ENCODE measurements around the gene ITGB1. TPM values are rescaled to one million over a fixed set of nuclear protein-coding genes. Genes with fewer than 3 reads are reported as not detected.
"Not testable (repeated sequence)": the region's sequence is repeated elsewhere in the genome, so short reads cannot be mapped to it uniquely, and the experiment has no call there.

The ITGB1 gene
- total RNA-seq, 1 donor from 2014 or later, result 458 TPM

DNA sequence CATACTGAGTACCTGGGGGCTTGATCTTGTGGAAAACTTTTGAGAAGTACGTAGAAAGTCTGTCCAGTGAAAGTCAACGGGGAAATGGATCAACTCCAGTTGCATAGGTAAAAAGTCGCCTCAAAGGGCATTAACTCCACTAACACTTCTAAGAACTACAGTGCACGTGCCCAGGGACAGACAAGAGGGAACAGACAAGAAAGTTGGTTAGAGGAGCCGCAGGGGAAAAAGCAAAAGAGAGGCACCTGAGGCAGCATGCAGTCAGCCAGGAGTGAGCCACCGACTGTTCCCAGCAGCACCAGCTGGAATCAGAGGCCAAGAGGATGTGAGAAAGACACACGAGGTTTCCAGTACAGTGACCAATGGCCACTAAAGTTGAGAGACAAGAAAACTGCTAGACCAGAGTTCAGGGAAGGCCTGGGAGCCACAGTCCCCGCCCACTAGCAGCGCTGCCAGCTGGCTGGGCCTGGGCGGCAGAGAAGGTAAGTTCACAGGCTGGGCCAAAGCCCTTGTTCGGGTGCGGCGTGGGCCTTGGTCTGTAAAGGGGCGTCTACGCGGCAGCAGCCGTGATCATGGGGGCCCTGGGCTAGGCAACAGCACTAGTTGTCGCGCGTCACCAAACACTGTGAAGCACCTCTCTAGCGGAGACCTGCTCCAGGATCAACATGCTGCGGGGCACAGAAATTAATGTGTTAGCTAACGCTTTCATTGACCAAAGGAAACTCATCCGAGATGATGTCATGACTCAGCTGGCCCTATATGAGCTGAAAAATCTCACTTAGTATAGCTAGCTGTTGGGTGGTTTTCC lies 14.0 kb downstream of the ITGB1 start:
- ATAC-seq (ENCODE audit: poor library complexity), result peak; percentile 14
- intact Hi-C loops (cut with DNase I), result no loop called here
- DNase-seq, result peak; percentile 56

DNA sequence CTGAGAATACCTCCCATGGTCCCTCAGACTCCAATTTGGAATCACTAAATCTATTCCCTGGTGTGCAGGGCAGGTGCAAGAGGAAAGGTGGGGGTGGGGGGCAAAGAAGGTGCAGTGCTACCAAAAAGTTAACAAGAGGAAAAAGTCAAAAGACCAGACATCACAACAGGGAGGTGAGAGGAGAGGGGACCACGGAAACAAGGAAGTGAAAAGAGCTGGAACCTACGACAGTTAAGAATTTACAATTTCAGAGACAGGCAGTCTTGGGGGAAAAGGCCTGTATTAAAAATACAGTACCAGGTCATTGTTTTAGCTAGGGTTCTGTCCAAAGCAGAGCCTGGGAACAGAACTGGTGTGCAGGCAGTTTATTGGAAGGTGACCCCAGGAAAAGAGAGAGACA lies 14.6 kb downstream of the ITGB1 start:
- intact Hi-C loops (cut with DNase I), result no loop called here
- ATAC-seq (ENCODE audit: poor library complexity) (no peak), DNase-seq (no peak)

- DNase-seq (no peak), ATAC-seq (ENCODE audit: poor library complexity) (no peak)
- intact Hi-C loops (cut with DNase I), result no loop called here
These were observed 15.9 kb downstream of the ITGB1 start for GRCh38 chr10:32942081-32942480.

GRCh38 chr10:32941357-32941756 lies 16.7 kb downstream of the ITGB1 start:
- intact Hi-C loops (cut with DNase I), result no loop called here
- no peak for DNase-seq
- ATAC-seq (ENCODE audit: poor library complexity), result peak; percentile 60

GRCh38 chr10:32940321-32941301 lies 17.4 kb downstream of the ITGB1 start:
- intact Hi-C loops (cut with DNase I), result no loop called here
- ATAC-seq (ENCODE audit: poor library complexity), result no peak
- DNase-seq, result no peak

- DNase-seq (no peak), ATAC-seq (ENCODE audit: poor library complexity) (no peak)
- intact Hi-C loops (cut with DNase I), result no loop called here
These were observed 18.5 kb downstream of the ITGB1 start for GRCh38 chr10:32939296-32940111.

- peak; percentile 52 for DNase-seq
- ATAC-seq (ENCODE audit: poor library complexity), result peak; percentile 62
- intact Hi-C loops (cut with DNase I), result no loop called here
These were observed 19.4 kb downstream of the ITGB1 start for GRCh38 chr10:32938554-32939061.

DNA sequence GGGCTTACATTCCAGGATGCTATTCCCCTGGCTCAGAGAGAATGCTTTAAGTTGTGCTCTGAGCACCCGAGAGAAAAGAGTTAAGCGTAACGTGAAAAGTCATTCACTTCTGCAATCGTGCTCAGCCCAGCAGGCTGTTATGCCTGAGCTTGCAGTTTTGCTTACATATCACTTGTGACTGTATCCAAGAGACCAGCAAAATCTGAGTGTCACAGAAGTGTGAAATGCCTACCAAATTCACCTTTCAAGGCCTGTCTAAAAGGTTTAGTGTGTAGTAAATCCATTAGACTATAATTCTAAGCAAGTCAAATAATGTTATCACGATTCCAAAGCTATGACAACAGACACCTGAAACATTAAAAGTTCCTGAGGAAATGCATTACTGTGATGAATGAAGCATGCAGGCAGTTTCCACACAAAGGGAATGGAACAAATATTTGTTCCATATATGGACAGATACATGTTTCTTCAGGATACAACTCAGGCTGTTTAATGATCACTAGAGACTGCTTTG lies 20.1 kb downstream of the ITGB1 start:
- ATAC-seq (ENCODE audit: poor library complexity) (peak; percentile 70), DNase-seq (no peak)
- intact Hi-C loops (cut with DNase I), result no loop called here

- intact Hi-C loops (cut with DNase I), result no loop called here
- no peak for ATAC-seq (ENCODE audit: poor library complexity)
These were observed 25.8 kb downstream of the ITGB1 start for GRCh38 chr10:32932225-32932729.

DNA sequence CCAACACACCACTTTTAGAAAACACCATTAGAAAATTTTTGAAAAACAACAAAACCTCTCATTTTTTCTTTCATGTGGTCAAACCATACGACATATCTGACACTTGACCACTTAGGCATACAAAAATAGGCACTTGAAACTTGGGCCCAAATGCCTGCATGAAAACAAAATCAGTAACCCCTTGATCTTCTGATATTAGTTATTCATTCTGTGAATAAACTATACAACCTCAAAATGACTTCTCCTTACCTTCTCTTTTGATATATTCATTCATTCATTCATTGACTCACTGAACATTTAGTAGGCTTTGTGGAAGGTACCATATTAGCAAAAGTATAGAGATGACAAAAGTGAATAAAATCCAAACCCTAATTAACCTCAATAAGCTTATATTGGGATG lies 26.4 kb downstream of the ITGB1 start:
- intact Hi-C loops (cut with DNase I), result no loop called here
- ATAC-seq (ENCODE audit: poor library complexity), result no peak
- DNase-seq, result no peak

More at GRCh38 chr10:32932225-32932729, 25.8 kb downstream of the ITGB1 start:
- no peak for DNase-seq

DNA sequence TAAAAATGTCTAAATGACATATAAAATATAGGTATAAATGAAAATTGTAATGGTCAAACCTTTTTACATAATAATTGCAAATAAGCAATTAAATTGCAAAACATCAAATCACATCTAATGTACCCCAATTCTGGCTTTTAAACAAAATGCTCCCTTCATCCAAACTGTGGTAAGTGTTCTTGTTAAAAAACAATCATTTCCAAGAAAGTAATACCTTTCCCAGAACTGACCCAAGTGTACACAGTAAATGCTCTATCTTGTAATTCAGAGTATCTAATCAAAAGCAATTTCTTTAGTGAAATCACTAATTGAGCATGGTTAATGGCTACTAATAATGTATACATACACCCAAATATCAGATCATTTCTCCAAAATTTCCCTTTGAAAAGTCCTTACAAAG lies 28.0 kb downstream of the ITGB1 start:
- intact Hi-C loops (cut with DNase I), result no loop called here
- DNase-seq (no peak), ATAC-seq (ENCODE audit: poor library complexity) (no peak)

GRCh38 chr10:32929634-32930033 lies 28.4 kb downstream of the ITGB1 start:
- ATAC-seq (ENCODE audit: poor library complexity), result no peak
- intact Hi-C loops (cut with DNase I), result no loop called here
- no peak for DNase-seq

DNA sequence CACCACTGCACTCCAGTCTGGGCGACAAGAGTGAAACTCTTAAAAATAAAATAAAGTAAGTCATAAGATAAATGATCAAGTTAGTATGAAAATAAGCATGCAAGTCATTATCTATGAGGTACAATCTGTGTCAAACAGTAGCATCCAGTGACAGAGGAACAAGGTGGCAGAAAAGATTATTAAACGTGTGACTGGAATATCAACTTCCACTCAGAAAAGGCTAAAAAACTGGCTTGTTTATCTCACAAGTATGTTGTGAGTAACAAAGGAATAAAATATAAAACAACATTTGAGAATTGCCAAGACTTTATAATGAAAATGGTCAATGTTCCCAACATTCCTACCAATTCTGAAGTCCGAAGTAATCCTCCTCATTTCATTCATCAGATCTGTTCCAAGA lies 30.3 kb downstream of the ITGB1 start:
- ATAC-seq (ENCODE audit: poor library complexity), result no peak
- DNase-seq, result no peak
- intact Hi-C loops (cut with DNase I), result no loop called here

DNA sequence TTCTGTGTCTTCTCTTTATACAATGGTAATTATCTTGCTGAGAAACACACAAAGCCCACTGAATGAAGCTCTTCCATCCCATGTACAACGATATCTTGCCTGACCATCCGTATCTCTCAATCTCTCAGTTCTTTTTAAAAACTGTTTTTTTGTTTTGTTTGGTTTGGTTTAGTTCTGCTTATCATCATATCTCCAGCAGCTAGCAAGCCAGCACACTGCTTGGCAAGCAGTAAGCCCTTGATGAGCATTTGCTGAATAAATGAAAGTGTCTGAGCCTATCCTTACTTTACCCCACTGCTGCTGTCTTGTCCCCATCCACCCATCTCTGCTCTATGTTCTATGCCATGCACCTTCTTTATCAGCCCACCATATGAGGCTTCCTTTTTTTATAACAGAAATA lies 34.2 kb downstream of the ITGB1 start:
- ATAC-seq (ENCODE audit: poor library complexity) (no peak), DNase-seq (no peak)
- intact Hi-C loops (cut with DNase I), result no loop called here

DNA sequence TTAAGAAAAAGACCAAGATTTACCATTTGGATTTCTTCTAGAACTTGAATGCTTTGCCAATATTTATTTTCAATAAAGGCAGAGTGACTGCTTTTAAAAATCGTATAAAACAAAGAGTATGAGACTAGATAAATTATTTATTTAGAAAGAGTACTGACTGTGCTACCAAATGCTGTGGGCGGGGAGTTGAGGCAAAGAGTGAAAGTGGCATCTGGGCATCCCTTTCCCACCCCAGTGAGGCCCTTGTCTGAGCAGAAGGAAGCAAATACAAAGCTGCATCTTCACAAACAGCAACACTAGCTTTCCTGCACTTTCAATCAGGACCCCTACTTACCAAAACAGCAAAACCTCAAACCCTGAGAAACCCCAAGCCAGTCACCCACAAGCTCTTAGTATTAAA lies 34.9 kb downstream of the ITGB1 start:
- ATAC-seq (ENCODE audit: poor library complexity) (no peak), DNase-seq (no peak)
- intact Hi-C loops (cut with DNase I), result no loop called here

- intact Hi-C loops (cut with DNase I), result no loop called here
- no peak for ATAC-seq (ENCODE audit: poor library complexity)
- no peak for DNase-seq
These were observed 35.9 kb downstream of the ITGB1 start for GRCh38 chr10:32922170-32922569.

DNA sequence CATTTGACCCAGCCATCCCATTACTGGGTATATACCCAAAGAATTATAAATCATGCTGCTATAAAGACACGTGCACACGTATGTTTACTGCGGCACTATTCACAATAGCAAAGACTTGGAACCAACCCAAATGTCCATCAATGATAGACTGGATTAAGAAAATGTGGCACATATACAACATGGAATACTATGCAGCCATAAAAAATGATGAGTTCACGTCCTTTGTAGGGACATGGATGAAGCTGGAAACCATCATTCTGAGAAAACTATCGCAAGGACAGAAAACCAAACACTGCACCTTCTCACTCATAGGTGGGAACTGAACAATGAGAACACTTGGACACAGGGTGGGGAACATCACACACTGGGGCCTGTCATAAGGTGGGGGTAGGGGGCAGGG lies 40.2 kb downstream of the ITGB1 start:
- intact Hi-C loops (cut with DNase I), result not testable (repeated sequence)

GRCh38 chr10:32911285-32912016 lies 46.6 kb downstream of the ITGB1 start:
- no peak for DNase-seq
- ATAC-seq (ENCODE audit: poor library complexity), result no peak
- intact Hi-C loops (cut with DNase I), result no loop called here

More for the DNA sequence above, 40.2 kb downstream of the ITGB1 start:
- not testable (repeated sequence) for ATAC-seq (ENCODE audit: poor library complexity); DNase-seq
